Spinal cord (tissue), 4 donors: ENCODE data around the gene RAPGEF1. TPM values are rescaled to one million over a fixed set of nuclear protein-coding genes. Genes with fewer than 3 reads are reported as not detected.

Experiments
- polyA plus RNA-seq, 2 donors: library from polyadenylated mRNA; unstranded; fragments of 120-200 nt; gene quantifications; one replicate each; pipeline ENCODE4 v1.2.1, GENCODE V29; 2013; ENCODE audit not compliant: insufficient read length in 2 of 2
- small RNA-seq: library from RNA; depleted of rRNA; stranded (forward); fragments of <200 nt; gene quantifications from one replicate; pipeline ENCODE3, GENCODE V24; 2014; ENCODE audit warnings: low replicate concordance
- total RNA-seq, 2 donors: library from RNA; depleted of rRNA in 1 of 2; stranded (reverse); fragments of 120-200 nt in 1 of 2; fragments of >200 nt in 1 of 2; gene quantifications; one replicate each; pipeline versions ENCODE4 v1.2.3 to v1.2.4, GENCODE V29; 2013 to 2014

Gene RAPGEF1
- total and polyA plus RNA-seq, 4 donors = 39.7 to 175 (median 89.2) TPM

Small RNAs within 50 kb of the gene (small RNA-seq; reads per million reads assigned to genes)
- not detected for gene EIF4A1P3
- not detected for gene RF00272
- gene RN7SL328P = not detected

Other genes with a start within 250 kb of the RAPGEF1 start
- 10 to 100 TPM; 39.2 to 60.6 TPM for gene POMT1, start 237.2 kb downstream of the RAPGEF1 start, total RNA-seq
- gene POMT1, start 237.2 kb downstream of the RAPGEF1 start, polyA plus RNA-seq = 10 to 100 TPM; 85.5 to 92.7 TPM
- 10 to 100 TPM; 14.2 to 35.4 TPM for gene UCK1, start 208.8 kb downstream of the RAPGEF1 start, total RNA-seq
- gene UCK1, start 208.8 kb downstream of the RAPGEF1 start, polyA plus RNA-seq = 10 to 100 TPM; 56.4 to 57.7 TPM
- gene PRRT1B, start 194.6 kb downstream of the RAPGEF1 start, total RNA-seq = under 1 TPM in 1 of 2 donors, not detected in 1; 0.28 TPM
- 1 to 10 TPM in 1 of 2 donors, under 1 TPM in 1; 0.19 to 1.1 TPM for gene PRRT1B, start 194.6 kb downstream of the RAPGEF1 start, polyA plus RNA-seq